PC-3 (cell line): ENCODE data around the gene ST6GALNAC3.

Source experiments
- CTCF ChIP-seq: fragments of 300-600 bp; sonication (generic); conservative IDR thresholded peaks from 2 replicates; pipeline ENCODE4 v1.5.1; 2017; ENCODE audit warnings: antibody characterized with exemption, low read depth, mild to moderate bottlenecking, low read length
- EZH2 ChIP-seq: fragments of 300-600 bp; sonication (generic); IDR thresholded peaks from one replicate; pipeline ENCODE4 v1.6.1; 2017; ENCODE audit warnings: antibody characterized with exemption, mild to moderate bottlenecking, low read length; ENCODE audit not compliant: unreplicated experiment
- EZH2phosphoT487 ChIP-seq: fragments of 300-600 bp; sonication (generic); IDR thresholded peaks from 2 replicates; pipeline ENCODE4 v1.6.1; 2018; ENCODE audit warnings: mild to moderate bottlenecking, antibody characterized with exemption, low read length, borderline replicate concordance

DNA sequence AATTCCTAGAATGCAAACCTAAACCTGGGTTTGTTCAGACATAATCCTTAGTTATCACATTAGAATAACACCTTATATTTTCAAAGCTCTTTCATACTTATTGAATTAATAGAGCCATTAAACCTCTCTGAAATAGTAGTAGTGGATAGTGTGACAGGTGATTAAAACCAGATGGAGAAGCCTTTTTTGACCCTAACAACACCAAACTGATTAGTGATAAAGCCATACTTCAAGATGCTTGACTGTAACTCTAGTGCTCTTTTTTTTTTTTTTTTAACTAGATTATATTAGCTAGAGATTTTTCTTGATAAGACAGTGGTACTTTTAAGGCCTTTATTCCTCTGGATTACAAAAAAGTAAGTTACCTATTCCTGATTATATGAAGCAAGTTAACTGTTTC lies 190.1 kb downstream of the ST6GALNAC3 start:
- TF ChIP-seq CTCF (no peak), EZH2phosphoT487 (no peak), EZH2 (no peak)
